NCI-H2196 (cell line): ENCODE data around the gene ZNF583.

ENCODE experiments used
- DNase-seq: peaks from one replicate; lab custom pipeline; 2025; ENCODE audit not compliant: unreplicated experiment; lab: John Stamatoyannopoulos, UW

The ZNF583 gene

DNA sequence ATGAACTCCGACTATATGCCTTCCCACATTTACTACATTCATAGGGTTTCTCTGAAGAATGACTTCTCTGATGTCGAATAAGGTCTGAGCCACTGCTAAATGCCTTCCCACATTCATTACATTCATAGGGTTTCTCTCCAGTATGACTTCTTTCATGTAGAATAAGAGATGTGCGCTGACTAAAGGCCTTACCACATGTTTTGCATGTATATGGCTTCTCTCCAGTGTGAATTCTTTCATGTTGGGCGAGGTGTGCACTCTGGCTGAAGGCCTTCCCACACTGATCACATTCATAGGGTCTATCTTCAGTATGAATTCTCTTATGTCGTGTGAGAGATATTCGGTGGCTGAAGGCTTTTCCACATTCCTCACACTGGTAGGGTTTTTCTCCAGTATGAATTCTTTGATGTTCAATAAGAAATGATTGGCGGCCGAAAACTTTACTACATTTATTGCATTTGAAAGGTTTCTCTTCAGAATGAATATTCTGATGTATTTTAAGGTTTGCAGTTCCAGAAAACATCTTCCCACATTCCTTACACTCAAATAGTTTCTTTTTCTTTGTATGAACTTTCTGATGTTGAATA lies 37.2 kb downstream of the ZNF583 start:
- DNase-seq: no peak

DNA sequence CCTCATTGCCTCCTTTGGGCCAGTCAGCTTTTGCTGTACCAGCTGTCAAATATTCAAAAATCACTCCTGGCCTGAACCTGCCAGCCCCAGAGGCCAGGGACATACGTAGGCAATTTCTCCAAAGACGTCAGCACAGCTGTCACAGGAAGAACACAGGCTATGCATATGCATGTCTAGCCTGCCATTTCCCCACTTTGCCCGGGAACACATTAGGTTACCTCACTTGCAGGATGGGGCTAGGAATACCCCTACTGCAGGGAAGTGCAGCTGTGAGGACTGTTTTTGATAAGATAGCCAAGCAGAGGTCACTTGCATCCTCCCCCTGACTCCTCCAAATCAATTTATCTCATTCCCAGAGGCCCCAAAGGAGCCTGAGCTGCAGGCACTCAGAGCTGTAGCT lies 70.2 kb downstream of the ZNF583 start:
- no peak for DNase-seq

- no peak for DNase-seq
Observed at GRCh38 chr19:56476093-56476492, 72.0 kb downstream of the ZNF583 start.
